ENCODE measurements around the gene PTDSS2. TPM values are rescaled to one million over a fixed set of nuclear protein-coding genes. Genes with fewer than 3 reads are reported as not detected.

The PTDSS2 gene
- total and polyA plus RNA-seq, 2 experiments from 2014 or later = 22.7 to 145 TPM

DNA sequence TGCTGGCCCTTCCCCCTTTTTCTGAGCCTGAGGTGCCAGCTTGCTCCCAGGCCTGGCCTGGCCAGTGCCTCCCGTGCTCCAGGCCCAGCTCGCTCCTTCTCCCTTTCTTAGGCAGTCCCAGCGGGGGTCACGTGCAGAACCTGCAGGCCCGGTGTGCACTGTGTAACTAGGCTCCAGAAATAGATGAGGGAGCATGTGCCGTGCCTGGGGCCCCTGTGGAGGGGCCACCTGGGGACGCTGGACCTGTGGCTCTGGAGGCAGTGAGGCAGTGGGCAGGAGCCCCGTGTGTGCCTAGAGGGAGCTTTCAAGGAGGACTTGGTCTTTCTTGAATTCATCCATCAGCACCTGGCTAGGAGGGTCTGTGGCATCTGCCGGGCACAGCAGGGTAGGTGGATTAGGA lies 11.5 kb downstream of the PTDSS2 start:
- peaks cover 37% of the 10 kb centered on the region for H3K79me2 ChIP-seq (replicated peaks; ENCODE audit: insufficient read depth)
- H3K4me1 ChIP-seq (ENCODE audit: insufficient read depth) = peaks cover 8% of the 10 kb centered on the region
- TF ChIP-seq, protein P1, sequence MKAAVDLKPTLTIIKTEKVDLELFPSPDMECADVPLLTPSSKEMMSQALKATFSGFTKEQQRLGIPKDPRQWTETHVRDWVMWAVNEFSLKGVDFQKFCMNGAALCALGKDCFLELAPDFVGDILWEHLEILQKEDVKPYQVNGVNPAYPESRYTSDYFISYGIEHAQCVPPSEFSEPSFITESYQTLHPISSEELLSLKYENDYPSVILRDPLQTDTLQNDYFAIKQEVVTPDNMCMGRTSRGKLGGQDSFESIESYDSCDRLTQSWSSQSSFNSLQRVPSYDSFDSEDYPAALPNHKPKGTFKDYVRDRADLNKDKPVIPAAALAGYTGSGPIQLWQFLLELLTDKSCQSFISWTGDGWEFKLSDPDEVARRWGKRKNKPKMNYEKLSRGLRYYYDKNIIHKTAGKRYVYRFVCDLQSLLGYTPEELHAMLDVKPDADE (IDR thresholded peaks at IDR 0.05) = no peak
- TF ChIP-seq EZH2phosphoT487 (IDR thresholded peaks at IDR 0.05; ENCODE audit: unreplicated experiment) = no peak
- no peak for TF ChIP-seq ZNF331 (CRISPR knock-in tag; IDR thresholded peaks at IDR 0.05; ENCODE audit: low read depth)
- no peak for TF ChIP-seq CREB1 (CRISPR knock-in tag; IDR thresholded peaks at IDR 0.05; ENCODE audit: low read depth)
- TF ChIP-seq NANOG (IDR thresholded peaks at IDR 0.05; ENCODE audit: borderline replicate concordance) = no peak
- TF ChIP-seq ZNF114 (CRISPR knock-in tag; IDR thresholded peaks at IDR 0.05) = no peak
- no peak for TF ChIP-seq EZH2 (IDR thresholded peaks at IDR 0.05; ENCODE audit: low read depth, unreplicated experiment)
- no peak for TF ChIP-seq JUNB (IDR thresholded peaks at IDR 0.05; ENCODE audit: unreplicated experiment)
- H3K36me3 ChIP-seq (ENCODE audit: insufficient read depth) = no peaks in the 10 kb centered on the region
- H3K4me1 Mint-ChIP-seq = peaks cover 23% of the 10 kb centered on the region
- H3K36me3 Mint-ChIP-seq (ENCODE audit: low read depth) = peaks cover 17% of the 10 kb centered on the region
- no peaks in the 10 kb centered on the region for H3K27me3 ChIP-seq (ENCODE audit: insufficient read depth)
- H3F3A ChIP-seq (replicated peaks; ENCODE audit: low read depth) = peaks cover 7% of the 10 kb centered on the region; the same call in 1 of the 2 replicates
- no peak overlapping the region for H3K4me3 ChIP-seq
- no peak overlapping the region for H3K27ac Mint-ChIP-seq
- H3K27ac ChIP-seq (ENCODE audit: low read depth) = no peak overlapping the region
- no peak overlapping the region for H3K4me3 Mint-ChIP-seq
- H2AFZ ChIP-seq = no peak overlapping the region
- no peak overlapping the region for H3K4me2 ChIP-seq
- H4K20me1 ChIP-seq (replicated peaks; ENCODE audit: insufficient read depth) = peaks cover 20% of the 10 kb centered on the region
- DNase-seq (ENCODE audit: low spot score) = no peak
- ATAC-seq = no peak
- no peaks in the 10 kb centered on the region for H3K9me3 Mint-ChIP-seq
- H3K9me2 ChIP-seq (ENCODE audit: insufficient read depth) = no peaks in the 10 kb centered on the region
- peaks cover under 1% of the 10 kb centered on the region for H3K27me3 Mint-ChIP-seq (ENCODE audit: insufficient read depth, low read depth, poor library complexity)

DNA sequence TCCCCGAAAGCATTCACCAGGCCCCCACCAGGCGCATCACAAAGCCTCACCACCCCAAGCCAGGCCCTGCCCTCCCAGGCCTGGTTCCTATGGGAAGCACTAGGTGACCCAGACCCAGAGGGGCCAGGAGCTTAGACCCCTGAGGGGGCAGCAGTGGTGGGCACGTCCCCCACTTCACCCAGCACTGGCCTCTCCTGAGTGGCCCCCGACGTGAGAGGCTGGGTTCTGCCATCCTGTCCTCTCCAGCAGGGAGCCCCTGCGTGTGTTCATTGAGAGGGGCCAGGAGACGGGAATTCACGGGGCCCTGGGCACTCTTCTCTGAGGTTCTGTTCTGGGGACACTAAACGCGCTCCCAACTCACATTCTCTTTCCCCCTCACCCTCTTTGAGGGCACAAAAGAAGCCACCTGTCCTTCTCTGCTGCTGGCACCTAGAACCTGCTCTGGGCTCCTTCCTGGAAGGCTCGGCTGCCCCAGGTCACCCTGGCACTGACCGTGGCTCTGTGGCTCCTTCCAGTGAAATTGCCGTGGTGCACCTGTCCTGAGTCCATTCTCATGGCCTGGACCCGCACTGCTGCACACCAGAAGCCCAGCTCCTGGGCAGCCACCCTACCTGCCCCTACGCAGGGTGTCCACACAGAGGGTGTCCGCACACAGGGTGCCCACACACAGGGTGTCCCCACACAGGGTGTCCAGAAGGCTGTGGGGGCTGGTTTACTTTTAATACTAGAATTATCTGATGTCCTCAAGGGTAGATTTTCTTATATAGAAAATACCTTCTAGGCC lies 12.2 kb downstream of the PTDSS2 start:
- H3K79me2 ChIP-seq (replicated peaks; ENCODE audit: insufficient read depth) = peaks cover 30% of the 10 kb centered on the region
- H3K4me1 ChIP-seq (ENCODE audit: insufficient read depth) = peaks cover 7% of the 10 kb centered on the region
- peaks cover 19% of the 10 kb centered on the region for H3K36me3 Mint-ChIP-seq (ENCODE audit: low read depth)
- no peak overlapping the region for H3K27ac ChIP-seq (ENCODE audit: low read depth)
- H4K20me1 ChIP-seq (replicated peaks; ENCODE audit: insufficient read depth) = peaks cover 13% of the 10 kb centered on the region
- no peaks in the 10 kb centered on the region for H3K9me3 Mint-ChIP-seq
- H2AFZ ChIP-seq = no peak overlapping the region
- H3K9me2 ChIP-seq (ENCODE audit: insufficient read depth) = no peaks in the 10 kb centered on the region
- H3K4me2 ChIP-seq = no peak overlapping the region
- DNase-seq (ENCODE audit: low spot score) (no peak), ATAC-seq (no peak)
- H3F3A ChIP-seq (replicated peaks; ENCODE audit: low read depth) = peaks cover 4% of the 10 kb centered on the region; the same call in 1 of the 2 replicates
- H3K27ac Mint-ChIP-seq = no peak overlapping the region
- H3K4me3 Mint-ChIP-seq = no peak overlapping the region
- TF ChIP-seq, protein P1 (IDR thresholded peaks at IDR 0.05) = no peak
- TF ChIP-seq NANOG (IDR thresholded peaks at IDR 0.05; ENCODE audit: borderline replicate concordance) (no peak), ZNF114 (CRISPR knock-in tag; IDR thresholded peaks at IDR 0.05) (no peak), EZH2 (IDR thresholded peaks at IDR 0.05; ENCODE audit: low read depth, unreplicated experiment) (no peak), POLR2AphosphoS5 (IDR thresholded peaks at IDR 0.05; ENCODE audit: low read depth) (no peak), ZNF331 (CRISPR knock-in tag; IDR thresholded peaks at IDR 0.05; ENCODE audit: low read depth) (no peak)
- TF ChIP-seq, protein P2, sequence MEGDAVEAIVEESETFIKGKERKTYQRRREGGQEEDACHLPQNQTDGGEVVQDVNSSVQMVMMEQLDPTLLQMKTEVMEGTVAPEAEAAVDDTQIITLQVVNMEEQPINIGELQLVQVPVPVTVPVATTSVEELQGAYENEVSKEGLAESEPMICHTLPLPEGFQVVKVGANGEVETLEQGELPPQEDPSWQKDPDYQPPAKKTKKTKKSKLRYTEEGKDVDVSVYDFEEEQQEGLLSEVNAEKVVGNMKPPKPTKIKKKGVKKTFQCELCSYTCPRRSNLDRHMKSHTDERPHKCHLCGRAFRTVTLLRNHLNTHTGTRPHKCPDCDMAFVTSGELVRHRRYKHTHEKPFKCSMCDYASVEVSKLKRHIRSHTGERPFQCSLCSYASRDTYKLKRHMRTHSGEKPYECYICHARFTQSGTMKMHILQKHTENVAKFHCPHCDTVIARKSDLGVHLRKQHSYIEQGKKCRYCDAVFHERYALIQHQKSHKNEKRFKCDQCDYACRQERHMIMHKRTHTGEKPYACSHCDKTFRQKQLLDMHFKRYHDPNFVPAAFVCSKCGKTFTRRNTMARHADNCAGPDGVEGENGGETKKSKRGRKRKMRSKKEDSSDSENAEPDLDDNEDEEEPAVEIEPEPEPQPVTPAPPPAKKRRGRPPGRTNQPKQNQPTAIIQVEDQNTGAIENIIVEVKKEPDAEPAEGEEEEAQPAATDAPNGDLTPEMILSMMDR (conservative IDR thresholded peaks at IDR 0.05; ENCODE audit: low read depth in 2 of 2) = no peak
- no peaks in the 10 kb centered on the region for H3K27me3 ChIP-seq (ENCODE audit: insufficient read depth)
- H3K27me3 Mint-ChIP-seq (ENCODE audit: insufficient read depth, low read depth, poor library complexity) = peaks cover 5% of the 10 kb centered on the region
- no peaks in the 10 kb centered on the region for H3K36me3 ChIP-seq (ENCODE audit: insufficient read depth)
- H3K4me1 Mint-ChIP-seq = peaks cover 18% of the 10 kb centered on the region
- no peak overlapping the region for H3K4me3 ChIP-seq

All from GM23338 (cell line).